Measurements from ENCODE around the gene AASS.

GRCh38 chr7:122056977-122057376 lies 87.1 kb downstream of the AASS start:
- TF ChIP-seq POLR2AphosphoS5 (IDR thresholded peaks at IDR 0.05; ENCODE audit: low read depth, low read length), result no peak
- no peak for TF ChIP-seq POLR2A (IDR thresholded peaks at IDR 0.05; ENCODE audit: low read depth, low read length)

Data from GM12891 (cell line).